Fibroblast of skin of left biceps (primary cell): ENCODE measurements around the gene TRPC4AP.

Experiments used
- DNase-seq, 2 experiments: peaks; one replicate each; pipeline ENCODE4 v3.0.0-alpha.2; 2013; ENCODE audit warnings: low read depth in 2 of 2

TRPC4AP gene

GRCh38 chr20:35055445-35056276 lies 36.9 kb downstream of the TRPC4AP start:
- DNase-seq, result peak in 1 of 2 experiments; percentile 3

DNA sequence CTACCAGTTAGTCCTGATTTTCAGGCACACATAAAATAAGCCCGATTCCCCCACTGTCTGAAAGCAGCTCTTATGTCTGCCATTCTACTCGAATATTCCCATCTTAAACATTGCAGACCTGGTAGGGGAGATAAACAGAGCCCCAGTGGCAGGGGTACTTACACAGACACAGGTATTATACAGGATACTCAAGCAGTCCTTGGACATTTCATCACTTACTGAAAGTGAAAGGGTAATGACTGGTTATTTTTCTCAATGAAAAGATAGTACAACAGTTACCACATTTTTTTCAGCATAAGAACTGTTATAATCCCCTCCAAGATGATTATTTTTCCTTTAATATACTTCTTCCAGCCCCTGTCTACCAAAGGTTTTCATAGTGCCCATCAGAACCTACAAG lies 37.8 kb downstream of the TRPC4AP start:
- DNase-seq, result no peak

GRCh38 chr20:35052616-35053015 lies 40.0 kb downstream of the TRPC4AP start:
- peak in 1 of 2 experiments; percentile 10 for DNase-seq

GRCh38 chr20:35049776-35050352 lies 42.7 kb downstream of the TRPC4AP start:
- no peak for DNase-seq

DNA sequence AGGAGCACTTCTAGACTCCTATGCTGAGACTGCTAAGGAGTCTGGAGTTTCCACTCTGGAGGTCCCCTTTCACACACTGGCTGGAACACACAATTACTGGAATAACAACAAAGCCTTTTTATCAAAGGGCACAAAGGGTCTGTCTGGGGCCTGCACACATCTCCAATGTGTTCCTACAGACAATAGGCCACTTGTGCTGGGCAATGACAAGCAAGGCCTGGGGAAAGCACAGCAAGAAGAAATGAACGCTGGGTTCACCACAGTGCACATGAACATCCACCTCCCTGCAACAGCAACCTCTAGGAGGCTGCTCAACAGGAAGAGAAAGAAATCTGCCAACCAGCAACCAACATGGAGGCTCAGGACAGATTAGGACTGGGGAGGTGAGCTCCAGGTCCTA lies 43.9 kb downstream of the TRPC4AP start:
- no peak for DNase-seq

- no peak for DNase-seq
Measured at GRCh38 chr20:35042268-35042667, 50.3 kb downstream of the TRPC4AP start.

DNA sequence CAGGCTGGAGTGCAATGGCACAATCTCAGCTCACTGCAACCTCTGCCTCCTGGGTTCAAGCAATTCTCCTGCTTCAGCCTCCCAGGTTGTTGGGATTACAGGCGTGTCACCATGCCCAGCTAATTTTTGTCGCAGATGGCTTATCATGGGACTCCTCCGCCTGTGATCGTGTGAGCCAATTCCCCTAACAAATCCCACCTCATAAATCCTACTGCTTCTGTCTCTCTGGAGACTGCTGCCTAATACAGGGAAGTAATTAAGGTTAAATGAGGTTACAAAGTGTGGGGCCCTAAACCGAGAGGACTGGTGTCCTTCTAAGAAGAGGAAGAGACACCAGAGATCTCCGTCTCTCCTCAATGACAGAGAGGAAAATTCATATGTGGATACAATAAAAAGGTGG lies 52.0 kb downstream of the TRPC4AP start:
- no peak for DNase-seq

- no peak for DNase-seq
Measured at GRCh38 chr20:35039846-35040489, 52.6 kb downstream of the TRPC4AP start.

GRCh38 chr20:35039146-35039545 lies 53.5 kb downstream of the TRPC4AP start:
- DNase-seq, result no peak

- DNase-seq, result no peak
Measured at GRCh38 chr20:35034145-35034544, 58.5 kb downstream of the TRPC4AP start.

DNA sequence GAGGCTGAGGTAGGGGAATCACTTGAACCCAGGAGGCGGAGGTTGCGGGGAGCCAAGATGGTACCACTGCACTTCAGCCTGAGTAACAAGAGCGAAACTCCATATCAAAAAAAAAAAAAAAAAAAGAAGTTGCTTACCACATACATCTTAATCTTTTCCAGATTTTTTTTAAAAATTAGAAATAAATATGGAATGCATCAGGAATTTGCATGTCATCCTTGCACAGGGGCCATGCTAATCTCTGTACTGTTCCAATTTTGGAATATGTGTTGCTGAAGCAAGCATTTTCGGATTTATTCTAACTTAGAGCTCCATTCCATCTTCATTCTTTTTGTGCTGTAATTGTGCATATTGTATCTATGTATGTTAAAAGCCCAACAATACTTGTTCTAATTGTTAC lies 62.5 kb downstream of the TRPC4AP start:
- peak in 1 of 2 experiments; percentile 4 for DNase-seq

- no peak for DNase-seq
Measured at GRCh38 chr20:35027301-35027700, 65.3 kb downstream of the TRPC4AP start.

DNA sequence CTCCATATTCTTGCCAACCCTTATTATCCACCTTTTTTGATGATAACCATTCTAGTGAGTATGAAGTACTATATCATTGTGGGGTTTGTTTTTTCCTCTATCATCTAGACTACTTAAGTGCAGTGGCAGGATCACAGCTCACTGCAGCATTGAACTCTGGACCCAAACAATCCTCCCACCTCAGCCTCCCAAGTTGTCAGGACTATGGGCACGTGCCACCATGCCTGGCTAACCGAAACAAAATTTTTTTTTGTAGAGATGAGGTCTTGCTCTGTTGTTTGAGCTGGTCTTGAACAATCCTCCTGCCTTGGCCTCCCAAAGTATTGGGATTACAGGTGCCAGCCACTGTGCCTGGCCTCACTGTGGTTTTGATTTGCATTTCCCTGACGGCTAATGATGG lies 67.5 kb downstream of the TRPC4AP start:
- no peak for DNase-seq

GRCh38 chr20:35023624-35024023 lies 69.0 kb downstream of the TRPC4AP start:
- DNase-seq, result no peak

DNA sequence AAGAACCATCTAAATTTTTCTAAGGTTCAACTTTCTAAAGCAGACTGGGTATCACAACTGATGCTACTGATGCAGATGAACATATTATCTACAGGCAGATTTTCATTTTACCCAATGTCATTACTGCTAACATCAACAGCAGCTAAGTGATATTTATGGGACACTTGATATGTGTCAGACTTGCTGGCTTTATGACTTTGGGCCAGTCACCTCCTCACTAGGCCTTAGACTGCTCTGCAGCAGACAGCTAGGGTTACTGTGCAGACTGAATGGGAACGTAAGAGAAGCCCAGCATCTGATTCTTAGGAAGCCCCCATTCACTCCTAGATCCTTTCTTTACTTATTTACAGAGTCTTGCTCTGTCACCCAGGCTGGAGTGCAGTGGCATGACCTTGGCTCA lies 70.8 kb downstream of the TRPC4AP start:
- no peak for DNase-seq

GRCh38 chr20:35021063-35021462 lies 71.5 kb downstream of the TRPC4AP start:
- DNase-seq, result no peak

- DNase-seq, result no peak
Measured at GRCh38 chr20:35020108-35020928, 72.3 kb downstream of the TRPC4AP start.

DNA sequence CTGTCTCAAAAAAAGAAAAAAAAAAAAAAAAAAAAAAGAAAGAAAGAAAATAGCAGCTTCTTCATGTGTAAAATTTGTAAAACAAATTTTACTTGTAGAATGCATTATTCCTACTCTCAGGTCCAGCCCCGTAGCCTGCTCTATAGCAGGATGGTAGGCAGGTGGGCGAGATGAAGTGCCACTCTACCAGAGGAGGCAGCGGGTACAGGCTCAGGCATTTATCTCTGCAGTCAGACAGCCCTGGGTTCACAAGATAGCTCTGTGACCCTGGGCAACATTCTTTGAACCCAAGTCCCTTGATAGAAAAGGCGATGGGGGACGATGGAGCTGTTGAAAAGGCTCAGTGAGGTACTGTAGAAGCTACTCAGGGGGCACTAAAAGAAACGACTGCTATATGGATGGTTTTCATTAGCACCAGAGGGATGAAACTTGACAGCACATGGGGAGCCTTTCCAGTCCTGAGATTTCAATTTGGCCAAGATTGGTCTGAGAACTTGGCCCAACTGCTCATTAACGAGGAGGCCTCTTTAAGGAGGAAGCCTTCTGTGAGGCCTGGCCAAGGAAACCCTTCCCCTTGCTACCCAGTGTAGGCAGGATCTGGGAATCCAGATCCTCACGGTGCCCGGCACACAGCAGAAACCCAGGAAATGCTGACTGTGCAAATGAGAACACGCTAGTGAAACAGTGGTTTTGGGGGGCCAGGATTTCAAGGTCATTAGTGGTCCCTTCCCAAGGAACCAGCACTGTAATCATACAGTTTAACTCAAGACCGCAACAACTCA lies 73.8 kb downstream of the TRPC4AP start:
- DNase-seq, result no peak

DNA sequence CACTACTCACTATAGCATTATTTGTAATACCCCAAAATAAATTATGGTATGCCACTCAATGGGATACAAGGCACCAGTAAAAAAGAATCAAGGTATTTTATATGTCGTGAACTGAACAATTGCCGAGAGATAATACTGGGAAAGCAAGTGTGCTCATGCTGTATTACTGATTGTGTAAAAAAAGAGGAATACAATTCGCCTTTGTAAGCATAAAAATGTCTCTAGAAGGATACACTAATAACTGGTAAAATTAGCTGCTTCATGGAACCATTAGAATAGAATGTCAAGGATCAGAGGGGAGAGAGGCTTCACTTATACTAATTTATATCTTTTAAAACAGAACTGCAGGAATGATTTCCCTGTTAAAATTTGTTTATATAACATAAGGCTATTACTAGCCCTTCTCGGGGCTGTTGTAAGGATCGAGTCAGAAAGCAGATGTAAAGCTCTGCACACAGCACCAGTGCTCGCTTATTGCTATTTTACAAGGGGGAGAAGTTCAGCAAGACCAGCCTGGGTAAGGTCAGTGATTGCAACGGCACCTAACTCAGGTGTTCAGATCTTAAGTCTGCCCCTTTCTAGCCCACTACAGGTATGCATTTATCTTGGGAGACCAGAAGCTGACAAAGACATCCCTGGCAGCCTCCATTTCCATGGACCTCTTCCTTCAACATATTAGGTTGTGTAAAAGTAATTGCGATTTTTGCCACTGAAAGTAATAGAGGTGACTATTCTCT lies 75.3 kb downstream of the TRPC4AP start:
- no peak for DNase-seq

DNA sequence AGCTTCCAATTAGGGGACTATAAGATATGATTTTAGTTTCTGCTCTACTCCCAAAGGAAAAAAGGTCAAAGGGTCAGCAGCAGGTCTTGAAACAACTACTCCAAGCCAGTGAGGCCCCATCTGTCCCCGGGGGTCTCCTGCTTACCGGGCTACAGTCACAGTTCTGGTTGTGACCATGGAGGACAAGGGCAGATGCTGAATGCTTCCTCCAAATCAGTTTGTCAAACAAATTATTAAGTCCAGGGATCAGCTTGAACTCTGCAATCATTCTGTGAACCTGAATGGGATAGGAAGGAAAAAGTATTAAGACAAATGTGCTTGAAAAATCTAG lies 76.8 kb downstream of the TRPC4AP start:
- no peak for DNase-seq

- no peak for DNase-seq
Measured at GRCh38 chr20:35014537-35014936, 78.1 kb downstream of the TRPC4AP start.
